COLO829 (cell line): Measurements from ENCODE around the gene PIP4K2C.

ENCODE experiments used
- DNase-seq: peaks from one replicate; pipeline ENCODE4 v3.0.0; 2012; ENCODE audit warnings: low spot score

Gene PIP4K2C

DNA sequence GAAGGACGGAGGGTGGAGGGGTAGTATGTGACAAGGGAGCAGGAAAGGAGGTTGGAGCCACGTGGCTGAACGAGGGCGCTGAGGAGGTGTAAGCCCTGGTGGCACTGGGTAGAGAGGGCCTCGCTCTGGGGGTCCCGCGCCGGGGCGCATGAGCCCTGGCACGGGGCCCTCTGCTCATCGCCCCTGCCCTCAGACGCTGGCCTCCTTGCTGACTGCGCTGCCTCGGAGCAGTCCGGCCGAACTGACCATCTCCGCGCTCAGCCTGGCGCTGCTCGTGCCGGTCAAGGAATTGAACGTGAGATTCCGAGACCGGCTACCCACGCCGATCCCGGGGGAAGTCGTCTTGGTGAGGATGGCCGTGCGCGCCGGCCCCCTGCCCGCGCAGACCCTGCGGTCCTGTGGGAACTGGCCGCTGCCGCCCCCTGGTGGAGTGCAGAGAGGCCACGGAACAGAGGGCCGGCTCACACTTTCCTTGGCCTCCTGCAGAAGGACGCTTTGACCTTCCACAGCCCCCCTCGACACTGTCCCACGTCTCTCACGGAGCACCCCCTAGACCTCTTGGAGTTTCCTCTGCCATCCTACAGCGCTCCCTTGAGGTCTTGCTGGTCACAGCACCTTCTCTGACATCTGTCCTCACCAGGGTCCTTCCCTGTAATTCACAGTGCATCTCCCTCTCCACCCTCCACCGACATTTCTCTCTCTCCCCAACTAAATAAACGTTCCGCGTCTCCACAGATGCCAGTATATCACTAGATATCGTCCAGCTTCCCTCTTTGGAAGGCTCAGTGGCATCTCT, 30.7 kb downstream of the PIP4K2C start:
- no peak for DNase-seq

GRCh38 chr12:57622293-57623245, 31.6 kb downstream of the PIP4K2C start:
- DNase-seq = no peak

DNA sequence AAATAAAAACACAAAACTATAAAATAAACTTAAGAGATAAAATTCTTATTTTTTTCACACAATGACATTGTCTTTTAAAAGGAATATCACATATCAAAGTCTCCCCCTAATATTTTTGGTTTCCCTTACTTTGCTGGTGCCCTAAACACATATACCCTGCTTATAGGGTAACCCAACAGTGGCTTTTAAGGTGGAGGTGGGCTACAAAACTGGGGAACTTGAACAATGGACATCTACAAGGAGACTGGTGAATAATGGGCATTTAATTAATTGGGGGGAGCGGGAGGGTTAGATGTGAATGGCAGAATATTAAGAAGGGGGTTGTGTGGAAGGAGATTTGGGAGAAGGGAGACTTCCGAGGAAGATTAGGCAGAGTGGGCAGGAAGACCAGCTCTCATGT, 32.4 kb downstream of the PIP4K2C start:
- no peak for DNase-seq

DNA sequence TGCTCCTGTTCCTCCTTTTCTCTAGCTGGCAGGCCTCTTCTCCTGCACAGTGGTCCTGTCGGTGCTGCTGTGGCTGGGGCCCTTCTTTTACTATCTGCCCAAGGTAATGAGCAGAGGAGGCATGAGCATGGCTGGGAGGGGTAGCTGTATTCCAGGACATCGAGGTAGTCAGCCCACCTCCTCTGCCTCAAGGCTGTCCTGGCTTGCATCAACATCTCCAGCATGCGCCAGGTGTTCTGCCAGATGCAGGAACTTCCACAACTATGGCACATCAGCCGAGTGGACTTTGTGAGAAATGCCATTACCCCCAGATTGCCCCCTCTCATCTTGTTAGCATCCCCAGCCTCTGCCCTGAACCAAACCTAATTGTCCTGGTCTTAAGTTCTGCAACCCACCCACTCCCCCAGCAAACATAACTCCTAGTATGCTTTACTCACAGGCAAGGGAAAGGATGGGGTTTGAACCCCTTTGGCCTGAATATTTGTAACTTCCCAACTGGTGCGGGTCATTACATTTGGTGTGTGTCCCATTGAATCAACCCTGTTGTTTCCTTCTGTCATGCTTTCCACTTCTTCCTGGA, 32.9 kb downstream of the PIP4K2C start:
- no peak for DNase-seq

- DNase-seq = no peak
Observed at GRCh38 chr12:57624441-57625220, 33.6 kb downstream of the PIP4K2C start.

DNA sequence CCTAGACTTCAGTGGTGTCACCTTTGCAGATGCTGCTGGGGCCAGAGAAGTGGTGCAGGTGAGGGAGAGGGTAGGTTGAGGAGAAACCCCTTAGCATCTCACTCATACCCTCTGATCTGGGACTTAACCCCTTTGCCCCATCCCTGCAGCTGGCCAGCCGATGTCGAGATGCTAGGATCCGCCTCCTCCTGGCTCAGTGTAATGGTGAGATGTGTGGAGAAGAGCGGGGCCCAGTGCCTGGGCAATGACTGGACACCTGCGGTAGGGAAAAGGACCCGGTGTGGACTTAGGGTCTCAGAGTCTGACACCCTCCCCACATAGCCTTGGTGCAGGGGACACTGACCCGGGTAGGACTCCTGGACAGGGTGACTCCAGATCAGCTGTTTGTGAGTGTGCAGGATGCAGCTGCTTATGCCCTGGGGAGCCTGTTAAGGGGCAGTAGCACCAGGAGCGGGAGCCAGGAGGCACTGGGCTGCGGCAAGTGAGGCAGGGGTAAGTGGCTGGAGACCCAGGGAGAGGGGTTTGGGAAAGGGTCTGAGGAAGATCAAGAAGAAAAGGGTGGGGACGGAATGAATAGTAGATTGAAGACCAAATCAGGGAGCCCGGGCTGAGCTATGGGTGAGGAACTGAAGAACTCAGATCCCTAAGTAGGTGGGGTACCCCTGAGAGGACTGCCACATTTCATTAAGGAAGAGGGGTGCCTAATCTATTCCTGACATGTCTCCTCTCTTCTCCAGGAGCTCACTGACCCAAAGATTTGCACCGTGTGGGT, 34.5 kb downstream of the PIP4K2C start:
- DNase-seq = no peak

- DNase-seq = no peak
Observed at GRCh38 chr12:57626111-57626920, 35.3 kb downstream of the PIP4K2C start.

GRCh38 chr12:57626921-57627445, 36.0 kb downstream of the PIP4K2C start:
- DNase-seq = no peak

GRCh38 chr12:57627501-57628279, 36.7 kb downstream of the PIP4K2C start:
- DNase-seq = no peak

DNA sequence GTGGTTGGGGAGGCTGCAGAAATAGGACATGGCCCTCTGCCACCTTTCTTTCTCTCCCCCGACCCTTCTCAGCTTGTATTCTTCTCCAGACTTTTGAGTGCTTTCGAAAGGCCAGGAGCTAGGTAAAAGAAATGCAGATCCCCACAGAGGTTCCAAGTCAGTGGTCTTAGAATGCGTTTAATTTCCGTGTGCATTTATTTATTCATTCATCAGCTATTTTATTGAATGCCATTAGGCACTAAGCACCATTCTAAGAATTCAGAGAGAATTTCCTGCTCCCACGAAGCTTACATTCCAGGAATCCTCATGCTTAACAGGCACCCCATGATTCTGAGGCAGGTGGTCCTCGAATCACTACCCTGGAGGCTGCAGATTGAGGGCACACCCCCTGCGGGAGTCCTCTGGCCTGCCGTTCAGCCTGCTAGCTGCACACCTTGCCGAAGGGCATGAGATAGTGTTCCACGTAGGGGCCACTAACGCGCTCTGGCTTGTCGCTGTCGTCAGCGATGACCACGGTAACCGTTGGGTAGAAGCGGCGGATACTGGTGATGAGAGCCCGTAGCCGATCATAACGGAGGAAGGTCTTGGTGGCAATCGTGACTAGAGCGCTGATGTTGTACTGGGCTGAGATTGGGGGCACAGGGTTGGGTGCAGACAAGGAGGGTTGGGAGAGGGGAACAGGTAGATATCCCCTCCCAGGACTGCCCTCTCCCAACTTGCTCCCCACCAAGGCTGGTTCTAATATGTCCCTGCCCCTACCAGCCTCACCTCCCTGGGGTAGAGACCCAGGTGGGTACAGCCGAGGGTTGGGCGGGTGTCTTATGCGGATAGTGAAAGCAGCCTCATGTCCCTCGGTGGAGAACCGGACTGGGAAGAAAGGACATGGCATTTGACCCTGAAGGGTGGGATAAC, 37.5 kb downstream of the PIP4K2C start:
- DNase-seq = no peak

DNA sequence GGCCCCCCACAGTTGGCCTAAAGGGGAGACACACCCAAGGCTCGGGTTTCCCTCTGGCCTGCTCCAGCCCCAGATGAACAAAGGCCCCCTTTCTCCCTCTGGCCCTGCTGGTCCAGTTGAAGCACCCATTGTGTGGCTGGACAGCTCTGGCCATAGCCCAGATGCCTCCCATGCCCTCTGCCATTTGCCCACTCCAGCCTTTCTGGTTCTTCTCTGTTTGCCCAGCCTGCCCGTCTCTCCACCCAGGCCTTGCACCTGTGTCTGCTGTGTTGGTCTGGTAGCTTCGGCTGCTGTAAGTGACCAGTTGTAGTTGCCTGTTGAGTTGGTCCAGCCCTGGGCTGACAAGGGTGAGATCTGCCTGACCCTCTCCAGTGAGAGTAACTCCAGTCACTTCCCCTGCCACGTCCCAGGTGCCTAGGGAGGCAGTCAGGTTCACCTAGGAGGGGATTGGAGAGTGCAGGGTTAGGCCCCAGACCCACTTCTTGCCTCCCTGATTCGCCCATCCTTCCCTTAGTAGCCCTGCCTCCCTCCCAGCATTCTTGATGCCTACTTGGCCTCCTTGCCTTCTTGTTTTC, 39.0 kb downstream of the PIP4K2C start:
- no peak for DNase-seq

DNA sequence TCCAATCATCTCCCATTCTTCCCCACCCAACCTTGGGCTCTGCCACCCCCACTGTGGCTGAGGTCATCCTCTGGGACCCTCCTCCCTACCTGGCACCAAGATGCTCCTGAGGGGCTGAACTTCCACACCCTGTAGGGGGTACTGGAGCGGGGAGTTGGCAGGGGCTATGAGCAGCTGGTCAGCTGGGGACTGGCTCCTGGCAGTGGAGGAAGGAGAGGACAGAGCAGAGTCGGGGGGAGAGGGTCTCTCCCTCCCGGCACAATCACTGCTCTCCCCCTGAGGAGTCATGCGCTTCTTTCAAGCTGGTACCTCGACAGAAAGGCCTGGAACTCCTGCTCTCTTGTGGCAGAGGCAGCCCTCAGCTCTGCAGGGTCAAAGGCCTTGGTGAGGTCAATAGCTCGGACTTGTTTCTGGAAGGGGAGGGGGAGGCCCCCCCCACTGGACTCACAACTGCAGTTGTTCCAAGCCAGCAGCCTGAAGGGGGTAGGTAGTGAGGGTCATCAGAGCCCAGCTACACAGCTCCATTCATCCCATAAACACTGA, 40.0 kb downstream of the PIP4K2C start:
- no peak for DNase-seq

GRCh38 chr12:57631566-57632072, 40.6 kb downstream of the PIP4K2C start:
- no peak for DNase-seq

DNA sequence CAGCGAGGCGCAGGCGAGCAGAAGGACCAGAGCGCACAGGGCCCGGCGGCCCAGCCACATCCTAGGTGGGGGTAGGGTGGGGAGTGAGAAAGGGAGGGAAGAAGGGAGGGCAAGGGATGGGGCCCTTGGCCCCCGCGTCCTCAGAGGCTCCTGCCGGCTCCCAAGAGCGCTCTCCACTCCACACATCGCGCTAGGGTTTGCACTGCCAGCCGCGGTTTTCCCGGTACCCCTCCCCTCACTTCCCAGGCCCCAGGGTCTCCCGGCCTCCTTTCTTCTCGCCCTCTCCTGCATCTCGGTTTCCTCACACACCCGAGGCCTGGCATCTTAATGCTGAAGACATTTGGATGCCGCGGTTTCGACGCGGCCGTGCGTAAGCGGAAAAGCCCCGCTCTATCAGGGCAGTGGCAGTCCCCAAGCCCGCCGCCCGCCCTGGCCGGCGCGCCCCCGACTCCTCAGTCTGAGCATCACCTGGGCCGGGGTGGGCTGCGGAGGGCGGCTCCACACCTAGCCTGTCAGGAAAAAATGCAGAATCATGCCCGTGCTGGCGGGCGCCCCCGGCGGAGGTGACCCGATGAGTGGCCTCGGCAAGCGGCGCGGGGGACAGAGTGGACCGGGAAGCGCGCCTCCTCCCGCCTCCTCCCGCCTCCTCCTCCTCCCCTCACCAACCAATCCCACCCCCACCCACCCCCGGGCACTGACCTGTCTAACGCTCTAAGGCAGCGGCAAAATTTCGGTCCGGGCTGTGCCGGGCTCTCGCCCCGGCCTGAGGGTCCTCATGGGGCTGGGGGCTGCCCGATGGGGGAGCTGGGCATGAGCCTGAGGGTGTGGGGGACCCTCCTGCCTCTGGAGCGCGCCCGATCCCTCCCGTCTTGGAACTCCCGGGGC, 41.3 kb downstream of the PIP4K2C start:
- no peak for DNase-seq

DNA sequence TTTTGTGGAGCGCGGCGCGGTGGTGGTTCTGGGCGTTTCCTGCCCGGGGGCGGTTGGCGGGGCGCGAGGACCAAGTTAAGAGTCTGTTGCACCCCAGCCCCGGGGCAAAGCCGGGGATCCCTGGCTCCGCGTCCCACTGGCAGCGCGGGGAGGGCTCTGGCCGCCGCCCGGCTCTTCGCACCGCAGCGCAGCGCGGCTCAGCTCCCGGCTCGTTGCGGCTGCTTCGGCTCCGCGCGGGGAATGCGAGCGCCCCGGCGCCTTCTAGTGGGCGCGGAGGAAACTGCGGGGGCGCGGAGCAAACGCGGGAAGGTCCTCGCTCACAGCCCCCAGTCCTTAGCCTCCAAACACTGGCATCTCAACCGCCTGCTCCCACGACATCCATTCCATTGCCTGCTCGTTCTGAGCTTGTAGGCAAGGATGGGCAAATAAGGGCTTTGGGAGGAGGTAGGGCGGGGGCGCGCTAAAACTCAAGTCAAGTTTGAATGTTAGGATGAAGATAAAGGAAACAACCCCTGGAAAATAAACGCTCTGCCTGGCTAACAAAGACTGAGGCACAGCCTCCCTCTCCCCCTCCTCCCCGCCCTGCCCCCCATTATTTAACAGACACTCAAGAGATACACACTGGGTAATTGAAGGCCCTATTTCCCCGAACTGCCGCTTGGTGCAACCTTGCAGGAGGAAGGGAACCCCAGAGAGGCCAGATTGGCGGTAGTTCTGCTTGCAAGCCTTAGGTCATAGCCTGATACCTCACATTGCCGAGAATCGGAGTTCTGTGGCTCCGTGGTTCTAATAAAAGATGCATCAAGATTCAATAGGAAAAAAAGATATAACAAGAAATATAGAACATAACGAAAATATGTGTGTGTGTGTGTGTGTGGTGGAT, 42.2 kb downstream of the PIP4K2C start, which contains the start of gene B4GALNT1:
TSS of gene B4GALNT1 (minus strand) at position 244 of the 883 bp plus-strand sequence. CDS start 1,069 bp downstream, outside the sequence.
- peak; percentile 57 for DNase-seq
